CD8-positive, alpha-beta memory T cell (primary cell): ENCODE data around the gene TNK2. TPM values are rescaled to one million over a fixed set of nuclear protein-coding genes. Genes with fewer than 3 reads are reported as not detected.

Source experiments
- CTCF ChIA-PET: fragments of 350-600 bp; sonication (Branson Sonifier 250); formaldehyde crosslinking; loops from one replicate; lab custom pipeline; 2021; ENCODE audit warnings: antibody characterized with exemption; lab: Charles Lee
- POLR2A ChIA-PET: fragments of 350-600 bp; sonication (Branson Sonifier 250); formaldehyde crosslinking; loops from one replicate; lab custom pipeline; 2021; ENCODE audit warnings: antibody characterized with exemption; lab: Charles Lee
- DNase-seq, 5 donors: peaks; one replicate each; pipeline versions ENCODE4 v3.0.0 to v3.0.0-alpha.2; 2020 to 2022; ENCODE audit warnings: mixed read lengths in 1 of 5
- H3K27ac ChIP-seq: one replicate; pipeline ENCODE4 v1.7.0; 2013; ENCODE audit warnings: low read depth, mild to moderate bottlenecking, low read length, moderate library complexity
- H3K27me3 ChIP-seq: 2 replicates; pipeline ENCODE4 v1.7.0; 2013; ENCODE audit warnings: low read length, mild to moderate bottlenecking; ENCODE audit not compliant: insufficient read depth, poor library complexity, severe bottlenecking
- H3K36me3 ChIP-seq: 2 replicates; pipeline ENCODE4 v1.7.0; 2013; ENCODE audit warnings: mild to moderate bottlenecking, low read length, moderate library complexity; ENCODE audit not compliant: insufficient read depth
- H3K4me1 ChIP-seq: 2 replicates; pipeline ENCODE4 v1.7.0; 2013; ENCODE audit warnings: mild to moderate bottlenecking, low read length, moderate library complexity; ENCODE audit not compliant: insufficient read depth
- H3K4me3 ChIP-seq: 2 replicates; pipeline ENCODE4 v1.7.0; 2013; ENCODE audit warnings: mild to moderate bottlenecking, low read length
- H3K9me3 ChIP-seq: 2 replicates; pipeline ENCODE4 v1.7.0; 2013; ENCODE audit warnings: mild to moderate bottlenecking, low read length
- H3K27ac Mint-ChIP-seq, 8 donors: one replicate each; pipeline ENCODE4 v1.8.0; 2020 to 2021; ENCODE audit warnings: mixed read lengths in 8 of 8, mild to moderate bottlenecking in 6 of 8, inconsistent platforms in 3 of 8, moderate library complexity in 3 of 8
- H3K27me3 Mint-ChIP-seq, 2 donors: one replicate each; pipeline ENCODE4 v1.8.0; 2020 to 2021; ENCODE audit warnings: mixed read lengths in 2 of 2, mild to moderate bottlenecking in 1 of 2, moderate library complexity in 1 of 2
- H3K36me3 Mint-ChIP-seq, 3 donors: one replicate each; pipeline ENCODE4 v1.8.0; 2020 to 2021; ENCODE audit warnings: mixed read lengths in 3 of 3, inconsistent platforms in 1 of 3, mild to moderate bottlenecking in 1 of 3
- H3K4me1 Mint-ChIP-seq, 3 donors: one replicate each; pipeline ENCODE4 v1.8.0; 2020 to 2021; ENCODE audit warnings: mixed read lengths in 3 of 3, inconsistent platforms in 1 of 3, mild to moderate bottlenecking in 1 of 3
- H3K4me3 Mint-ChIP-seq, 7 donors: one replicate each; pipeline ENCODE4 v1.8.0; 2020 to 2021; ENCODE audit warnings: mixed read lengths in 7 of 7, mild to moderate bottlenecking in 6 of 7, moderate library complexity in 4 of 7, inconsistent platforms in 2 of 7
- H3K9me3 Mint-ChIP-seq, 5 donors: one replicate each; pipeline ENCODE4 v1.8.0; 2020 to 2022; ENCODE audit warnings: mixed read lengths in 5 of 5, mild to moderate bottlenecking in 3 of 5, moderate library complexity in 2 of 5, inconsistent platforms in 1 of 5
- polyA plus RNA-seq: library from polyadenylated mRNA; unstranded; fragments of 300-500 nt; fragmentation: Illumina TruSeq; gene quantifications from one replicate; pipeline ENCODE4 v1.2.3, GENCODE V29; 2021
- total RNA-seq, 2 experiments: library from RNA; stranded (reverse); gene quantifications; one replicate each; pipeline ENCODE4 v1.2.3, GENCODE V29; 2021

Gene TNK2
- total and polyA plus RNA-seq, 3 experiments from 2014 or later = 4.7 to 74.5 (median 71.4) TPM

- peak in 1 of 5 donors; percentile 31 for DNase-seq
- H3K36me3 ChIP-seq = peaks cover 11% of the 10 kb centered on the region
- H3K4me1 ChIP-seq = no peaks in the 10 kb centered on the region
- Mint-ChIP-seq H3K4me3 (no peak overlapping the region), H3K27me3 (no peaks in the 10 kb centered on the region), H3K36me3 (peaks cover 0 to 55% (median 2%) of the 10 kb centered on the region in 3 donors), H3K4me1 (no peaks in the 10 kb centered on the region), H3K9me3 (no peaks in the 10 kb centered on the region), H3K27ac (peak overlapping the region in 1 of 8 donors; percentile 54)
- ChIA-PET POLR2A (no interaction called here), CTCF (interaction anchor here (2.0 to 2.1 kb wide), 2 partner anchors 19 to 46 kb away, joined by 5 to 6 read pairs; no protein-coding TSS in a partner anchor)
- H3K27me3 ChIP-seq = no peaks in the 10 kb centered on the region
- H3K9me3 ChIP-seq = no peaks in the 10 kb centered on the region
- H3K27ac ChIP-seq = no peak overlapping the region
- H3K4me3 ChIP-seq = no peak overlapping the region
Measured at GRCh38 chr3:195869413-195870001, 38.8 kb downstream of the TNK2 start.

GRCh38 chr3:195868866-195869412, 39.4 kb downstream of the TNK2 start:
- H3K9me3 ChIP-seq = no peaks in the 10 kb centered on the region
- H3K27ac ChIP-seq = no peak overlapping the region
- Mint-ChIP-seq H3K4me1 (no peaks in the 10 kb centered on the region), H3K9me3 (no peaks in the 10 kb centered on the region), H3K36me3 (peaks cover 0 to 57% (median 5%) of the 10 kb centered on the region in 3 donors), H3K27me3 (no peaks in the 10 kb centered on the region), H3K4me3 (no peak overlapping the region), H3K27ac (no peak overlapping the region)
- DNase-seq = peak in 1 of 5 donors; percentile 29
- H3K27me3 ChIP-seq = no peaks in the 10 kb centered on the region
- peaks cover 11% of the 10 kb centered on the region for H3K36me3 ChIP-seq
- CTCF ChIA-PET = no interaction called here
- POLR2A ChIA-PET = no interaction called here
- H3K4me1 ChIP-seq = no peaks in the 10 kb centered on the region
- no peak overlapping the region for H3K4me3 ChIP-seq

- Mint-ChIP-seq H3K27me3 (no peaks in the 10 kb centered on the region), H3K36me3 (peaks cover 0 to 57% (median 5%) of the 10 kb centered on the region in 3 donors), H3K4me3 (no peak overlapping the region), H3K27ac (no peak overlapping the region), H3K9me3 (no peaks in the 10 kb centered on the region), H3K4me1 (no peaks in the 10 kb centered on the region)
- Histone ChIP-seq H3K27me3 (no peaks in the 10 kb centered on the region), H3K36me3 (peaks cover 11% of the 10 kb centered on the region), H3K9me3 (no peaks in the 10 kb centered on the region), H3K4me3 (no peak overlapping the region), H3K27ac (no peak overlapping the region), H3K4me1 (no peaks in the 10 kb centered on the region)
- ChIA-PET POLR2A (no interaction called here), CTCF (no interaction called here)
- DNase-seq = no peak
Measured at GRCh38 chr3:195868336-195868865, 40.0 kb downstream of the TNK2 start.

GRCh38 chr3:195867631-195868335, 40.6 kb downstream of the TNK2 start:
- Histone ChIP-seq H3K4me3 (no peak overlapping the region), H3K4me1 (no peaks in the 10 kb centered on the region), H3K9me3 (no peaks in the 10 kb centered on the region), H3K27me3 (no peaks in the 10 kb centered on the region), H3K27ac (no peak overlapping the region), H3K36me3 (peaks cover 10% of the 10 kb centered on the region)
- H3K36me3 Mint-ChIP-seq = peaks cover 0 to 59% (median 5%) of the 10 kb centered on the region in 3 donors
- no peak overlapping the region for H3K4me3 Mint-ChIP-seq
- DNase-seq = no peak
- CTCF ChIA-PET = interaction anchor here (1.0 to 1.7 kb wide), 2 partner anchors 17 to 47 kb away, joined by 3 to 4 read pairs; no protein-coding TSS in a partner anchor
- H3K4me1 Mint-ChIP-seq = peaks cover 0 to 3% (median 0%) of the 10 kb centered on the region in 3 donors
- no peaks in the 10 kb centered on the region for H3K27me3 Mint-ChIP-seq
- no peaks in the 10 kb centered on the region for H3K9me3 Mint-ChIP-seq
- POLR2A ChIA-PET = no interaction called here
- no peak overlapping the region for H3K27ac Mint-ChIP-seq

- H3K4me1 Mint-ChIP-seq = peaks cover 0 to 3% (median 0%) of the 10 kb centered on the region in 3 donors
Measured at GRCh38 chr3:195866686-195867511, 41.5 kb downstream of the TNK2 start.

GRCh38 chr3:195865752-195866151, 42.6 kb downstream of the TNK2 start:
- Mint-ChIP-seq H3K27me3 (no peaks in the 10 kb centered on the region), H3K9me3 (no peaks in the 10 kb centered on the region), H3K4me1 (peaks cover 0 to 3% (median 0%) of the 10 kb centered on the region in 3 donors), H3K27ac (peak overlapping the region in 2 of 8 donors; percentile 38 to 41), H3K4me3 (no peak overlapping the region), H3K36me3 (peaks cover 0 to 47% (median 5%) of the 10 kb centered on the region in 3 donors)
- POLR2A ChIA-PET = no interaction called here
- CTCF ChIA-PET = no interaction called here
- H3K36me3 ChIP-seq = no peaks in the 10 kb centered on the region
- no peak for DNase-seq
- no peak overlapping the region for H3K4me3 ChIP-seq
- H3K4me1 ChIP-seq = no peaks in the 10 kb centered on the region
- no peaks in the 10 kb centered on the region for H3K9me3 ChIP-seq
- no peaks in the 10 kb centered on the region for H3K27me3 ChIP-seq
- H3K27ac ChIP-seq = no peak overlapping the region

More at GRCh38 chr3:195866686-195867511, 41.5 kb downstream of the TNK2 start:
- H3K27me3 ChIP-seq = no peaks in the 10 kb centered on the region
- H3K4me3 ChIP-seq = no peak overlapping the region
- Mint-ChIP-seq H3K9me3 (no peaks in the 10 kb centered on the region), H3K27me3 (no peaks in the 10 kb centered on the region), H3K27ac (no peak overlapping the region), H3K36me3 (peaks cover 0 to 56% (median 5%) of the 10 kb centered on the region in 3 donors), H3K4me3 (no peak overlapping the region)
- no peaks in the 10 kb centered on the region for H3K4me1 ChIP-seq
- H3K9me3 ChIP-seq = no peaks in the 10 kb centered on the region
- CTCF ChIA-PET = interaction anchor here (1.0 to 1.7 kb wide), 2 partner anchors 16 to 47 kb away, joined by 3 to 4 read pairs; no protein-coding TSS in a partner anchor
- H3K27ac ChIP-seq = no peak overlapping the region
- DNase-seq = no peak
- H3K36me3 ChIP-seq = peaks cover 6% of the 10 kb centered on the region
- POLR2A ChIA-PET = no interaction called here

GRCh38 chr3:195863121-195864061, 45.0 kb downstream of the TNK2 start:
- H3K9me3 ChIP-seq = no peaks in the 10 kb centered on the region
- Mint-ChIP-seq H3K27ac (peak overlapping the region in 4 of 8 donors; percentile 38 to 79 (median 50)), H3K4me1 (peaks cover 4 to 7% (median 4%) of the 10 kb centered on the region in 3 donors), H3K27me3 (no peaks in the 10 kb centered on the region), H3K4me3 (no peak overlapping the region), H3K9me3 (no peaks in the 10 kb centered on the region), H3K36me3 (peaks cover 0 to 28% (median 5%) of the 10 kb centered on the region in 3 donors)
- H3K36me3 ChIP-seq = no peaks in the 10 kb centered on the region
- POLR2A ChIA-PET = no interaction called here
- H3K4me3 ChIP-seq = no peak overlapping the region
- no peak overlapping the region for H3K27ac ChIP-seq
- DNase-seq = peak; percentile 34 to 72 (median 44)
- H3K27me3 ChIP-seq = no peaks in the 10 kb centered on the region
- H3K4me1 ChIP-seq = peaks cover 8% of the 10 kb centered on the region
- CTCF ChIA-PET = interaction anchor here (0.6 to 7.1 kb wide), 6 partner anchors 31 to 55 kb away, joined by 3 to 68 read pairs (median 5); no protein-coding TSS in a partner anchor
